ENCODE measurements around the gene CCDC183. TPM values are rescaled to one million over a fixed set of nuclear protein-coding genes. Genes with fewer than 3 reads are reported as not detected.
"Not testable (repeated sequence)": the region's sequence is repeated elsewhere in the genome, so short reads cannot be mapped to it uniquely, and the experiment has no call there.

CCDC183 gene
- total and polyA plus RNA-seq, 8 donors = 0.44 to 11.7 (median 10.0) TPM; not detected in 1

DNA sequence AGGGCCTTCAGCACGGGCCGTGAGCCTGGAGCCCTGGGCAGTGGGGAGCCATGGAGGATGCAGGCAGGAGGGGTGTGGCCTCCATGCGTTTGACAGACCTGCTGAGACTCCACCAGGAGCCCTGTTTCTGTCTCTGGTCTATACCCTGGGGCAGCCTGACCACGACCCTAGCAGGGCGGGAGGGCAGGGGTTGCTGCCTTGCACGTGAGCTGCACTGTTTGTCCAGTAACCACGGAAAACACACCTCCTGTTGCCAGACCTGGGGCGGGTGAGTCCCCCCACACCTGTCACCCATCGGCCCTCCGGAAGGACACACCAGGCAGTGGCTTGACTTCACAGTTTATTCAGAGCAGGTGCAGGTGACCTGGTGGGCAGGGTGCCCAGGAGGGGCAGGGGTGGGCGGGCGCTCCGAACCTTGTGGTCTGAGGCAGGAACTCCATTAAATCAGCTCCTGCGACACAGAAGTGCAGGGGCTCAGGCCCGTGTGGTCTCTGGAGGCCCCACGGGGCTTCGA, 42.0 kb upstream of the CCDC183 start:
- TF ChIP-seq, protein P1, sequence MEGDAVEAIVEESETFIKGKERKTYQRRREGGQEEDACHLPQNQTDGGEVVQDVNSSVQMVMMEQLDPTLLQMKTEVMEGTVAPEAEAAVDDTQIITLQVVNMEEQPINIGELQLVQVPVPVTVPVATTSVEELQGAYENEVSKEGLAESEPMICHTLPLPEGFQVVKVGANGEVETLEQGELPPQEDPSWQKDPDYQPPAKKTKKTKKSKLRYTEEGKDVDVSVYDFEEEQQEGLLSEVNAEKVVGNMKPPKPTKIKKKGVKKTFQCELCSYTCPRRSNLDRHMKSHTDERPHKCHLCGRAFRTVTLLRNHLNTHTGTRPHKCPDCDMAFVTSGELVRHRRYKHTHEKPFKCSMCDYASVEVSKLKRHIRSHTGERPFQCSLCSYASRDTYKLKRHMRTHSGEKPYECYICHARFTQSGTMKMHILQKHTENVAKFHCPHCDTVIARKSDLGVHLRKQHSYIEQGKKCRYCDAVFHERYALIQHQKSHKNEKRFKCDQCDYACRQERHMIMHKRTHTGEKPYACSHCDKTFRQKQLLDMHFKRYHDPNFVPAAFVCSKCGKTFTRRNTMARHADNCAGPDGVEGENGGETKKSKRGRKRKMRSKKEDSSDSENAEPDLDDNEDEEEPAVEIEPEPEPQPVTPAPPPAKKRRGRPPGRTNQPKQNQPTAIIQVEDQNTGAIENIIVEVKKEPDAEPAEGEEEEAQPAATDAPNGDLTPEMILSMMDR (IDR thresholded peaks at IDR 0.05) = no peak
- H3K4me3 ChIP-seq = no peak overlapping the region
- H3K27ac ChIP-seq = no peak overlapping the region
- DNase-seq (no peak), ATAC-seq (no peak)
- intact Hi-C loops (cut with DNase I) = no loop called here
- peaks cover 0 to 1% of the 10 kb centered on the region in 2 donors for H3K4me1 ChIP-seq
- no peaks in the 10 kb centered on the region for H3K36me3 ChIP-seq
- peaks cover 0 to 14% of the 10 kb centered on the region in 2 donors for H3K27me3 ChIP-seq
- peaks cover 0 to 17% of the 10 kb centered on the region in 2 donors for H3K9me3 ChIP-seq

- TF ChIP-seq, protein P1 (IDR thresholded peaks at IDR 0.05) = no peak
- Histone ChIP-seq H3K27ac (no peak overlapping the region), H3K4me1 (no peaks in the 10 kb centered on the region), H3K27me3 (peaks cover 0 to 19% of the 10 kb centered on the region in 2 donors), H3K9me3 (peaks cover 0 to 17% of the 10 kb centered on the region in 2 donors), H3K4me3 (no peak overlapping the region), H3K36me3 (no peaks in the 10 kb centered on the region)
- intact Hi-C loops (cut with DNase I) = no loop called here
- peak in 1 of 4 donors; percentile 60 for DNase-seq
- no peak for ATAC-seq
Observed at GRCh38 chr9:136754626-136755301, 41.4 kb upstream of the CCDC183 start.

- DNase-seq; H3K36me3 ChIP-seq; H3K27ac ChIP-seq; ATAC-seq; H3K4me1 ChIP-seq; intact Hi-C loops (cut with DNase I); H3K4me3 ChIP-seq: not testable (repeated sequence)
- Histone ChIP-seq H3K9me3 (peaks cover 0 to 17% of the 10 kb centered on the region in 2 donors), H3K27me3 (peaks cover 0 to 27% of the 10 kb centered on the region in 2 donors)
Observed at GRCh38 chr9:136755302-136756133, 40.6 kb upstream of the CCDC183 start.

DNA sequence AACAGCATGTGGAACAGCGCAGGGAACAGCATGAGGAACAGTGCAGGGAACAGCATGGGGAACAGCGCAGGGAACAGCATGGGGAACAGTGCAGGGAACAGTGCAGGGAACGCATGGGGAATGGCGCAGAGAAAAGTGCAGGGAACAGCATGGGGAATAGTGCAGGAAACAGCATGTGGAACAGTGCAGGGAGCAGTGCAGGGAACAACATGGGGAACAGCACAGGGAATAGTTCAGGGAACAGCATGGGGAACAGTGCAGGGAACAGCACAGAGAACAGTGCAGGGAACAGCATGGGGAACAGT, 40.1 kb upstream of the CCDC183 start:
- no peak for DNase-seq
- TF ChIP-seq, protein P1 (IDR thresholded peaks at IDR 0.05) = no peak
- no peak for ATAC-seq
- peaks cover 0 to 27% of the 10 kb centered on the region in 2 donors for H3K27me3 ChIP-seq
- intact Hi-C loops (cut with DNase I) = no loop called here
- H3K27ac ChIP-seq = no peak overlapping the region
- H3K4me3 ChIP-seq = no peak overlapping the region
- H3K9me3 ChIP-seq = peaks cover 0 to 16% of the 10 kb centered on the region in 2 donors
- no peaks in the 10 kb centered on the region for H3K36me3 ChIP-seq
- no peaks in the 10 kb centered on the region for H3K4me1 ChIP-seq

GRCh38 chr9:136756836-136757235, 39.3 kb upstream of the CCDC183 start:
- H3K27ac ChIP-seq = no peak overlapping the region
- H3K36me3 ChIP-seq = no peaks in the 10 kb centered on the region
- no peak overlapping the region for H3K4me3 ChIP-seq
- intact Hi-C loops (cut with DNase I) = no loop called here
- peaks cover 0 to 9% of the 10 kb centered on the region in 2 donors for H3K9me3 ChIP-seq
- no peak for ATAC-seq
- H3K27me3 ChIP-seq = peaks cover 0 to 29% of the 10 kb centered on the region in 2 donors
- DNase-seq = peak in 1 of 4 donors; percentile 53
- H3K4me1 ChIP-seq = no peaks in the 10 kb centered on the region
- TF ChIP-seq, protein P1 (IDR thresholded peaks at IDR 0.05) = no peak
